OCI-LY7 (cell line): Measurements from ENCODE around the gene SDHA. TPM values are rescaled to one million over a fixed set of nuclear protein-coding genes. Genes with fewer than 3 reads are reported as not detected.
A peak's percentile ranks its signal among the peaks of the same experiment; 100 is the strongest.
"Not testable (repeated sequence)": the region's sequence is repeated elsewhere in the genome, so short reads cannot be mapped to it uniquely, and the experiment has no call there.

ENCODE experiments used
- BruUV-seq: library from RNA; stranded (reverse); fragments of 400-500 nt; replicated peaks from 2 replicates; lab custom pipeline; 2021; lab: Mats Ljungman, UMichigan
- CTCF ChIA-PET: fragments of 300-600 bp; sonication (Branson Sonifier 250); formaldehyde crosslinking; loops from one replicate; lab custom pipeline; 2022; ENCODE audit warnings: antibody characterized with exemption; ENCODE audit not compliant: unreplicated experiment; lab: Charles Lee
- POLR2A ChIA-PET: fragments of 300-600 bp; sonication (Branson Sonifier 250); formaldehyde crosslinking; loops from one replicate; lab custom pipeline; 2022; ENCODE audit warnings: antibody characterized with exemption; lab: Charles Lee
- DNase-seq: peaks from one replicate; pipeline ENCODE4 v3.0.0-alpha.2; 2015; ENCODE audit warnings: low spot score
- H2AFZ ChIP-seq: fragments of 200-600 bp; sonication (generic), shearing (Covaris generic); 2 replicates; pipeline ENCODE4 v1.6.1; 2014; ENCODE audit warnings: mild to moderate bottlenecking, antibody characterized with exemption, low read length, moderate library complexity
- H3K27ac ChIP-seq: fragments of 200-600 bp; sonication (generic); 2 replicates; pipeline ENCODE4 v1.5.1; 2014; ENCODE audit warnings: mixed run types, low read depth, mild to moderate bottlenecking, moderate library complexity, low read length, inconsistent platforms; ENCODE audit not compliant: poor library complexity, severe bottlenecking
- H3K36me3 ChIP-seq: fragments of 200-600 bp; sonication (generic); 2 replicates; pipeline ENCODE4 v1.6.1; 2014; ENCODE audit warnings: mild to moderate bottlenecking, antibody characterized with exemption, low read length, moderate library complexity, mixed read lengths; ENCODE audit not compliant: insufficient read depth
- H3K4me1 ChIP-seq: fragments of 200-600 bp; sonication (generic); 2 replicates; pipeline ENCODE4 v1.5.1; 2014; ENCODE audit warnings: mild to moderate bottlenecking, low read length; ENCODE audit not compliant: insufficient read depth, poor library complexity, severe bottlenecking
- H3K4me2 ChIP-seq: fragments of 200-600 bp; sonication (generic); 2 replicates; pipeline ENCODE4 v1.6.1; 2014; ENCODE audit warnings: mild to moderate bottlenecking, low read length
- H3K4me3 ChIP-seq: fragments of 200-600 bp; sonication (generic); 2 replicates; pipeline ENCODE4 v1.5.1; 2014; ENCODE audit warnings: mild to moderate bottlenecking, low read depth, low read length; ENCODE audit not compliant: poor library complexity, severe bottlenecking
- H3K79me2 ChIP-seq: fragments of 200-600 bp; sonication (generic); 2 replicates; pipeline ENCODE4 v1.6.1; 2016; ENCODE audit warnings: low read depth, mild to moderate bottlenecking, low read length, moderate library complexity, mixed read lengths; ENCODE audit not compliant: insufficient read depth
- H3K9me2 ChIP-seq: fragments of 200-600 bp; sonication (generic); 2 replicates; pipeline ENCODE4 v1.6.1; 2016; ENCODE audit warnings: mild to moderate bottlenecking, low read length, mixed read lengths; ENCODE audit not compliant: insufficient read depth
- H3K9me3 ChIP-seq: fragments of 200-600 bp; sonication (generic); 2 replicates; pipeline ENCODE4 v1.6.1; 2014; ENCODE audit warnings: mild to moderate bottlenecking, mixed run types, low read length, mixed read lengths
- H4K20me1 ChIP-seq: fragments of 200-600 bp; sonication (generic); 2 replicates; pipeline ENCODE4 v1.6.1; 2014; ENCODE audit warnings: mild to moderate bottlenecking, antibody characterized with exemption, low read length, moderate library complexity, mixed read lengths; ENCODE audit not compliant: insufficient read depth
- CTCF ChIP-seq: fragments of 200-600 bp; sonication (generic); conservative IDR thresholded peaks from 2 replicates; pipeline ENCODE4 v1.5.1; 2014; ENCODE audit warnings: mild to moderate bottlenecking, antibody characterized with exemption, low read length, moderate library complexity, mixed read lengths
- EZH2phosphoT487 ChIP-seq: fragments of 200-600 bp; sonication (generic); IDR thresholded peaks from 2 replicates; pipeline ENCODE4 v1.6.1; 2018; ENCODE audit warnings: low read depth, borderline replicate concordance, mild to moderate bottlenecking, mixed run types, antibody characterized with exemption, low read length, moderate library complexity, mixed read lengths
- intact Hi-C: fragments of 100-400 bp; cut with micrococcal nuclease; formaldehyde crosslinking; loops from one replicate; pipeline ENCODE4 v1.10.0; 2022; ENCODE audit not compliant: unreplicated experiment
- total RNA-seq, 2 experiments: library from RNA; depleted of rRNA in 1 of 2; stranded (reverse); fragments of >200 nt in 1 of 2; shearing (Covaris generic) in 1 of 2; gene quantifications; 2 replicates each; pipeline ENCODE4 v1.2.3, GENCODE V29; 2014 to 2022

Gene SDHA
- total RNA-seq, 2 experiments from 2014 or later, result 147 to 167 TPM

- intact Hi-C loops, result loop anchor here (5.0 kb wide), 1 partner anchor 1122 kb away; no protein-coding TSS in a partner anchor
- peak overlapping the region; percentile 94 for H3K4me3 ChIP-seq
- BruUV-seq, result no TSS peak
- peak overlapping the region; percentile 89 for H3K4me2 ChIP-seq
- H3K9me2 ChIP-seq, result no peaks in the 10 kb centered on the region
- POLR2A ChIA-PET, result interaction anchor here (0.6 to 2.8 kb wide), 4 partner anchors 29 to 1748 kb away, joined by 5 to 21 read pairs (median 7); partner anchors contain the start of genes LRRC14B and PDCD6
- H4K20me1 ChIP-seq, result peaks cover 23% of the 10 kb centered on the region
- DNase-seq, result no peak
- no peak overlapping the region for H2AFZ ChIP-seq
- H3K27ac ChIP-seq, result no peak overlapping the region
- CTCF ChIA-PET, result interaction anchor here (1.0 kb wide), 1 partner anchor 32 kb away, joined by 3 read pairs; no protein-coding TSS in a partner anchor
- no peak for TF ChIP-seq CTCF
- no peak for TF ChIP-seq EZH2phosphoT487
- H3K4me1 ChIP-seq, result peaks cover 48% of the 10 kb centered on the region
- H3K36me3 ChIP-seq, result peaks cover 31% of the 10 kb centered on the region
- H3K9me3 ChIP-seq, result no peaks in the 10 kb centered on the region
- H3K79me2 ChIP-seq, result peaks cover 73% of the 10 kb centered on the region
Measured at GRCh38 chr5:219991-220390, 1.9 kb downstream of the SDHA start.

GRCh38 chr5:222951-223715 lies 5.0 kb downstream of the SDHA start:
- peaks cover 57% of the 10 kb centered on the region for H3K36me3 ChIP-seq
- CTCF ChIA-PET, BruUV-seq, H2AFZ ChIP-seq, POLR2A ChIA-PET, DNase-seq, H3K9me3 ChIP-seq, H3K4me3 ChIP-seq, H3K9me2 ChIP-seq, H3K27ac ChIP-seq, intact Hi-C loops: not testable (repeated sequence)
- H3K4me2 ChIP-seq, result peak overlapping the region; percentile 11; the same call in 1 of the 2 replicates
- H4K20me1 ChIP-seq, result peaks cover 23% of the 10 kb centered on the region
- H3K4me1 ChIP-seq, result peaks cover 37% of the 10 kb centered on the region
- peaks cover 58% of the 10 kb centered on the region for H3K79me2 ChIP-seq

GRCh38 chr5:223791-224190 lies 5.7 kb downstream of the SDHA start:
- no peaks in the 10 kb centered on the region for H3K9me3 ChIP-seq
- no peak overlapping the region for H2AFZ ChIP-seq
- peaks cover 52% of the 10 kb centered on the region for H3K79me2 ChIP-seq
- H4K20me1 ChIP-seq, result peaks cover 23% of the 10 kb centered on the region
- BruUV-seq, result no TSS peak
- ChIA-PET CTCF (no interaction called here), POLR2A (no interaction called here)
- H3K4me1 ChIP-seq, result peaks cover 37% of the 10 kb centered on the region
- H3K36me3 ChIP-seq, result peaks cover 63% of the 10 kb centered on the region
- H3K4me3 ChIP-seq, result no peak overlapping the region
- no peak for DNase-seq
- intact Hi-C loops, result no loop called here
- TF ChIP-seq EZH2phosphoT487 (no peak), CTCF (no peak)
- H3K27ac ChIP-seq, result no peak overlapping the region
- no peaks in the 10 kb centered on the region for H3K9me2 ChIP-seq
- no peak overlapping the region for H3K4me2 ChIP-seq
